ENCODE measurements around the gene TRAF7.
A peak's percentile ranks its signal among the peaks of the same experiment; 100 is the strongest.
"Not testable (repeated sequence)": the region's sequence is repeated elsewhere in the genome, so short reads cannot be mapped to it uniquely, and the experiment has no call there.

The TRAF7 gene

DNA sequence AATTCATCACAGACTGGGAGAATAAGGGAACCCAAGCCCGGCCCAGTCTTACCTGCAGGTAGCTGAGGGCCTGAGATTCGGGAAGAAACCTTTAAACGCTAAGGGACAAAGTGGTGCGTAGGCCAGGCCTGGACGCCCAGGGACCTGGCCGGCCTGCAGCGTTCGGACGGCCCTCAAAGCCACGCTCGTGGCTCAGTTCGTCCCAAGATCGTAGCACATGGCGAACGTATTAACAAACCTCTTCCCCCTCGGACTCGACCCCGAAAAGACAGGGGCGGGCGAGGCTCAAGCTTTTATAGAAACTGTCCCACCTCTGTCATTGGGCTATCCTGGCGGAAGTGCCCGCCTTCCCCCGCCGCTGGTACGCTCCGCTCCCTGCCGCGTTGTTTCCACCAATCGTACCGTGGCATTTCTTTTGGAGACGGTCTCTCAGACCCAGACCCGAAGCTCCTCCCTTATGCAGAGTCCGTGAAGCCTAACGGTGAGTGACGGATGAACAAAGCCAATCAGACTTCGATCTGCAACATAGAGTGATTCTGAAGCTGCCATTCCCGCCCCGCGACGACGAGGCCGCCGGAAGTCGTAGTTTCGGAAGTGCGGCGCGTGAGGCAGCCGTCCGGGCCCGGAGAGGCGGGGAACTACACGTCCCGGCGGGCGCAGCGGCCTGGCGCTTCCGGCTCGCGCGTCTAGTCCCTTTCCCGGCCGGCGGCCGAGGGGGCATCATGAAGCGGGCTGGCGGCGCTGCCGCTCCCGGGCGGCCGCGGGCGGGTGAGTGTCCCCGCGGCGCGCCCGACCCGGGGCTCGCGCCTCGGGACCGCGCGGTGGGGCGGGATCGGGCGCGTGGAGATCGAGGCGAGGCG, at the start of gene TRAF7:
Gene TRAF7 (plus strand): TSS at position 692 of the 860 bp plus-strand sequence. CDS start 8,139 bp downstream, outside the sequence.
- H3K4me1 ChIP-seq (ENCODE audit: low read length), result peaks cover 60% of the 10 kb centered on the region
- no peaks in the 10 kb centered on the region for H3K27me3 ChIP-seq (ENCODE audit: low read depth, low read length)
- TF ChIP-seq EZH2phosphoT487 (IDR thresholded peaks at IDR 0.05; ENCODE audit: low read depth), result no peak
- TF ChIP-seq, protein P1, sequence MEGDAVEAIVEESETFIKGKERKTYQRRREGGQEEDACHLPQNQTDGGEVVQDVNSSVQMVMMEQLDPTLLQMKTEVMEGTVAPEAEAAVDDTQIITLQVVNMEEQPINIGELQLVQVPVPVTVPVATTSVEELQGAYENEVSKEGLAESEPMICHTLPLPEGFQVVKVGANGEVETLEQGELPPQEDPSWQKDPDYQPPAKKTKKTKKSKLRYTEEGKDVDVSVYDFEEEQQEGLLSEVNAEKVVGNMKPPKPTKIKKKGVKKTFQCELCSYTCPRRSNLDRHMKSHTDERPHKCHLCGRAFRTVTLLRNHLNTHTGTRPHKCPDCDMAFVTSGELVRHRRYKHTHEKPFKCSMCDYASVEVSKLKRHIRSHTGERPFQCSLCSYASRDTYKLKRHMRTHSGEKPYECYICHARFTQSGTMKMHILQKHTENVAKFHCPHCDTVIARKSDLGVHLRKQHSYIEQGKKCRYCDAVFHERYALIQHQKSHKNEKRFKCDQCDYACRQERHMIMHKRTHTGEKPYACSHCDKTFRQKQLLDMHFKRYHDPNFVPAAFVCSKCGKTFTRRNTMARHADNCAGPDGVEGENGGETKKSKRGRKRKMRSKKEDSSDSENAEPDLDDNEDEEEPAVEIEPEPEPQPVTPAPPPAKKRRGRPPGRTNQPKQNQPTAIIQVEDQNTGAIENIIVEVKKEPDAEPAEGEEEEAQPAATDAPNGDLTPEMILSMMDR (IDR thresholded peaks at IDR 0.05; ENCODE audit: low read depth, low read length), result no peak
- no peak within 1 kb of the TSS for H2AFZ ChIP-seq (ENCODE audit: low read depth, low read length)
- H3K36me3 ChIP-seq (replicated peaks; ENCODE audit: low read depth, low read length), result peaks cover 37% of the 10 kb centered on the region
- peak within 1 kb of the TSS; percentile 88 for H3K4me3 ChIP-seq (ENCODE audit: low read length)
- H4K20me1 ChIP-seq (ENCODE audit: insufficient read depth, low read length), result peaks cover 62% of the 10 kb centered on the region
- H3K79me2 ChIP-seq (ENCODE audit: low read length), result peaks cover 84% of the 10 kb centered on the region
- peak within 1 kb of the TSS; percentile 99 for H3K4me2 ChIP-seq (ENCODE audit: low read length)
- H3K9me3 ChIP-seq (ENCODE audit: insufficient read depth, low read length), result no peaks in the 10 kb centered on the region
- peak within 1 kb of the TSS; percentile 99 for H3K9ac ChIP-seq (ENCODE audit: low read length)
- peak within 1 kb of the TSS; percentile 72 for H3K27ac ChIP-seq (ENCODE audit: low read length)

DNA sequence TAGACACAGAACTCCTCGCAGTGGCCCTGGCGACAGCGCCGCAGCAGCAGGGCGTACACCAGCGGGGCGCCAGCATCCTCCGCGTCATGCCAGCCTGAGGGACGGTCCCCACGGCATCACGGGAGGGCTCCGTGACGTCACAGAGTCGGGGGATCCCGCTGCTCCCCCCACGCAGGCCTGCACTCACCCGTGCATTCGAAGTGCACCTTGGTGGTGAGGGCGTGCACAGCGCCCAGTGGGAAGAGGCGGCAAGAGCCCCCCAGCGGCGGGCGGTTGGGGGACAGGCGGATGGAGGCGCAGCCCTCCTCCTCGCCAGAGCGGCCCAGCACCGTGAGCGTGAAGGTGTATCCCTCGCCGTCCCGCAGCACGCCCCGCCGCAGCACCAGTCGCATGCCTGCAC, 49.4 kb upstream of the TRAF7 start:
- H3K4me2 ChIP-seq (ENCODE audit: low read length); H3K4me3 ChIP-seq (ENCODE audit: low read length); H2AFZ ChIP-seq (ENCODE audit: low read depth, low read length); H3K27me3 ChIP-seq (ENCODE audit: low read depth, low read length); H4K20me1 ChIP-seq (ENCODE audit: insufficient read depth, low read length); H3K9ac ChIP-seq (ENCODE audit: low read length); H3K79me2 ChIP-seq (ENCODE audit: low read length); H3K4me1 ChIP-seq (ENCODE audit: low read length); H3K36me3 ChIP-seq (replicated peaks; ENCODE audit: low read depth, low read length); H3K27ac ChIP-seq (ENCODE audit: low read length); H3K9me3 ChIP-seq (ENCODE audit: insufficient read depth, low read length): not testable (repeated sequence)

DNA sequence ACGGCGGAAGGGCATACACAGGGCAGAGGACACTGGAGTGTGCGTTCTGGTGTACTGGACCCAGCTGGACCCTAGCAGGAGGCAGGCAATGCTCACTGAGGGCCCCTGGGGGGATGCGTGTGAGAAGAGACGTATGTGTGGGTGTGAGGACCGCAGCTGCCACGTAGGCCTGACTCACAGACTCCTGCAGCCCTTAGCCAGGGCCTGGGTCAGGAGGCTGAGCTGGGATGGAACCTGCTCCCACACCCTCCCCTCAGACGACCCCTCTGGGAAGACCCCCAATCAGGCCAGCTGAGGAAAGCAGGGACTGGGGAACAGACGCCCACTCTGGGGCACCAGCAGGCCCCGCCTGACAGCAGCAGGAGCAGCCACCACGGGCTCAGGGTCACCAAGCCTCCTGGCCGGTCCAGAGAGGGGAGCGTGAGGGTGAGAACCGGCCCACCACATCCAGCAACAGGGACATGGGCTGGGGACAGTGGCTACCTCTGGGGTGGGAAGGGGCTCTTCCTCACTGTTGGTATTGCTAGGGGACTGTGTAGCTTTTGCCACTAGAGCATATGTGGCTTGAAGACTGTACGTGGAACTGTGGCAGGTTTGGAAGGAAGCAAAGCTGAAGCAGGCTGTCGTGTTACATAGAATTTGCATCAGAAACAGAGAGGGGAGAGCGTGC, 48.3 kb upstream of the TRAF7 start:
- H3K4me1 ChIP-seq (ENCODE audit: low read length); H3K27ac ChIP-seq (ENCODE audit: low read length); H3K79me2 ChIP-seq (ENCODE audit: low read length); H3K4me3 ChIP-seq (ENCODE audit: low read length); H3K36me3 ChIP-seq (replicated peaks; ENCODE audit: low read depth, low read length); H3K4me2 ChIP-seq (ENCODE audit: low read length); H2AFZ ChIP-seq (ENCODE audit: low read depth, low read length); H3K9ac ChIP-seq (ENCODE audit: low read length); H4K20me1 ChIP-seq (ENCODE audit: insufficient read depth, low read length); H3K9me3 ChIP-seq (ENCODE audit: insufficient read depth, low read length); H3K27me3 ChIP-seq (ENCODE audit: low read depth, low read length): not testable (repeated sequence)

DNA sequence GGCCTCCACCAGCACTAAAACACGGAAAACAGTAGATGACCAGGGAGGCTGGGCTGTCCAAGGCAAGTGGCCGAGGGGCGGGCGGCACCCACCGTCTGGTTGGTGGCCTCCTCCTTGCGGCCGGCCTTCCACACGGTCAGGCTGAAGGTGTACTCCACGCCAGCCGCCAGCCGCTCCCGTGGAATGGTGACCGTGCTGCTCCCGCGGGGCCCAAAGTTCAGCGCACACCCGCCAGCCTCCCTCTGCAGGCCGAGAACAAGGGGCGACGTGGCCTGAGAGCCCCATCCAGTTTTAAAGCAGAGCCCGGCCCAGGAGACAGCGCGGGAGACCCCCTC, 47.8 kb upstream of the TRAF7 start:
- H4K20me1 ChIP-seq (ENCODE audit: insufficient read depth, low read length); H3K36me3 ChIP-seq (replicated peaks; ENCODE audit: low read depth, low read length); H3K4me2 ChIP-seq (ENCODE audit: low read length); H3K9ac ChIP-seq (ENCODE audit: low read length); H3K9me3 ChIP-seq (ENCODE audit: insufficient read depth, low read length); H3K4me1 ChIP-seq (ENCODE audit: low read length); H3K79me2 ChIP-seq (ENCODE audit: low read length); H2AFZ ChIP-seq (ENCODE audit: low read depth, low read length); H3K4me3 ChIP-seq (ENCODE audit: low read length); H3K27me3 ChIP-seq (ENCODE audit: low read depth, low read length); H3K27ac ChIP-seq (ENCODE audit: low read length): not testable (repeated sequence)

DNA sequence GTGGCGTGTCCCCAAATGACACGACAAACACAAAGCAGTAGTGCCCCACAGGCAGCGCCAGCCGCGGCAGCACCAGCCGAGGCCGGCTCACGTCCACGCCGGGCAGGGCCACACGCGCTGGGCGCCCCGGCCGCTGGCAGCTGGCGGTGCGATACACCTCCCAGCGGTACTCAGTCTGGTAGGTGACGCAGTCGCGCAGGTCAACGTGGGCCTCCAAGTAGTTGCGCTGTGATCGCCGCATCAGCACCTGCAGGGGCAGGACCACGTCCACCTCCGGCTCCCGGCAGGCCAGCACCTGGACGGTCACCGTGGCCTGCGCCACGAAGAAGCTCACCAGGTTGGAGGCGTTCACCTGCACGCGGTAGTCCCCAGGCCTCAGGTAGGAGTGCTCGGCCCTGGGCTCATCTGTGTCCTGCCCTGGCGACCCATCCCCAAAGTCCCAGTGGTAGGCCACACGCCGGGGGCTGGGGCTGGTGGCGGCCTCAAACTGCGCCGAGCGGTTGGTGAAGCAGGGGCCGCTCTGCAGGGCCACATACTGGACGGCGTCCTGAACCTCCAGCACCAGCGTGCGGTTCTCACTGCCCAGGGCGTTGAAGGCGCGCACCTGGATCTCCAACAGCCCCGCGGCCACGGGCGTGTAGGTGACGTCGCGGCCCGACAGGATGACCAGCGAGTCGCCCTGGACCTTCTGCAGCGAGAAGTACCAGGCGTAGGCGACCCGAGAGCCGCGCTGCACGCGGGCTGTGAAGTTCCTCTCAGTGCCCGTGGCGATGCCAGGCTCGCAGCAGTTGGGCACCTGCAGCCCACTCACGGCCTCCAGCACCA, 46.9 kb upstream of the TRAF7 start:
- H3K27me3 ChIP-seq (ENCODE audit: low read depth, low read length); H4K20me1 ChIP-seq (ENCODE audit: insufficient read depth, low read length); H3K79me2 ChIP-seq (ENCODE audit: low read length); H3K4me3 ChIP-seq (ENCODE audit: low read length); H3K4me1 ChIP-seq (ENCODE audit: low read length); H3K27ac ChIP-seq (ENCODE audit: low read length); H3K9ac ChIP-seq (ENCODE audit: low read length); H2AFZ ChIP-seq (ENCODE audit: low read depth, low read length); H3K9me3 ChIP-seq (ENCODE audit: insufficient read depth, low read length); H3K36me3 ChIP-seq (replicated peaks; ENCODE audit: low read depth, low read length); H3K4me2 ChIP-seq (ENCODE audit: low read length): not testable (repeated sequence)

DNA sequence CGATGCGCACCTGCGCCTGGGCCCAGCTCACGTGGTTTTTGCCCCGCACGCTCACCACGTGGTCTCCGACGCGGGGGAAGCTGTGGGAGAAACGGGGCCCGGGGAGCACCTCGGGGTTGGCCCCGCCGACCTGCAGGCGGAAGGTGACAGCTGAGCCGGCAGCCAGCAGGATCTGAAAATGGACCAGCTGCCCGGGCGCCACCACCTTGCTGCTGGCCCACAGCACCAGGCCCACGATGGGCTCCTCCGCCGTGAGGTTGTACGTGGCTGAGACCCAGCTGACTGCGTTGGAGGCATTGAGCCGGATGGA, 46.4 kb upstream of the TRAF7 start:
- not testable (repeated sequence) for H3K27ac ChIP-seq (ENCODE audit: low read length); H3K9me3 ChIP-seq (ENCODE audit: insufficient read depth, low read length); H3K27me3 ChIP-seq (ENCODE audit: low read depth, low read length); H4K20me1 ChIP-seq (ENCODE audit: insufficient read depth, low read length); H3K4me3 ChIP-seq (ENCODE audit: low read length); H2AFZ ChIP-seq (ENCODE audit: low read depth, low read length); H3K36me3 ChIP-seq (replicated peaks; ENCODE audit: low read depth, low read length); H3K79me2 ChIP-seq (ENCODE audit: low read length); H3K4me1 ChIP-seq (ENCODE audit: low read length); H3K4me2 ChIP-seq (ENCODE audit: low read length); H3K9ac ChIP-seq (ENCODE audit: low read length)

DNA sequence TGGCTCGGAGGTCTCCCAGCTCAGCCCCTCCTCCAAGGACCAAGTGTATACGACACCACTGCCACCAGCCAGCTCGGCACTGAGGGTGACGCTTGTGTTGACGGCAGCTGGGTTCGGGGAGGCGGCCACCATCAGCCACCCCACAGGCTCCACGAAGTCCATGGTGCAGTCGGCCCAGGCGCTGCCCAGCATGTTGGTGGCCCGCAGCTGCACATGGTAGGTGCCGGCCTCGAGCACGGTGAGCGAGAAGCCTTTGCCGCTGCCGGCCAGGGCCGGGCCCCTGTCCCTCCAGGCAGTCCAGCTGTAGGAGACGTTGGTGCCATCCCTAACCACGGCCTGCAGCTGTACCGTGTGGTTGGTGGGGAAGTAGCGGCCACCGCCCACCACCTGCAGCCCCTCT, 45.7 kb upstream of the TRAF7 start:
- not testable (repeated sequence) for H3K9me3 ChIP-seq (ENCODE audit: insufficient read depth, low read length); H3K36me3 ChIP-seq (replicated peaks; ENCODE audit: low read depth, low read length); H3K27me3 ChIP-seq (ENCODE audit: low read depth, low read length); H4K20me1 ChIP-seq (ENCODE audit: insufficient read depth, low read length); H3K4me2 ChIP-seq (ENCODE audit: low read length); H3K9ac ChIP-seq (ENCODE audit: low read length); H3K27ac ChIP-seq (ENCODE audit: low read length); H3K4me3 ChIP-seq (ENCODE audit: low read length); H3K4me1 ChIP-seq (ENCODE audit: low read length); H3K79me2 ChIP-seq (ENCODE audit: low read length); H2AFZ ChIP-seq (ENCODE audit: low read depth, low read length)

DNA sequence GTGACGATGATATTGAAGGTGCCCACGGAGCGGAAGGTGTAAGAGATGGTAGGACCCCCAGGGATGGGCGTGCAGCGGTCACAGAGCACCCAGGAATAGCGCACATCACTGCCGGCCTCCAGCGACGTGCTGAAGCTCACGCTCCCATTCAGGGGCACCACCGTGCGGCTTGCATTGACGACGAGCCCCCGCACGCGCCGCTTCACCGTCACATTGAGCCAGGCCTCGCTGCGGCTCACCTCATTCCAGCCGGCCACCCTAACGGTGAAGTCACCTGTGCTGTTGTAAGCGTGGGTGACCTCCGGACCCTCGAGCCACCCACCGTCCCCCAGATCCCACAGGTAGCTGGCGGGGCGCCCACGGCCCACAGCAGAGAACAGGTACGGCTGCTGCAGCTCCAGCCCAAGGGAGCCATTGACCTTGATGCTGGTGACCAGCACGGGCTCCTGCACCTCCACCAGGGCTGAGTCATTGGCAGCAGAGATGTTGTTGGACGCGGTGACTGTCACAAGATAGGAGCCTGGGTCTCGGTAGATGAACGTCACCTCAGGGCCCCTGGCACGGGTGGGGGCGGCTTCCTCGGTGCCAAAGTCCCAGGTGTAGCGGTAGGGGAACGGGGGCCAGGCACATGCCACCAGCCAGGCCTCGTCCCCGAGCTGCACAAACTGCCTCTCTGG, 45.1 kb upstream of the TRAF7 start:
- not testable (repeated sequence) for H3K27me3 ChIP-seq (ENCODE audit: low read depth, low read length); H3K4me3 ChIP-seq (ENCODE audit: low read length); H3K9me3 ChIP-seq (ENCODE audit: insufficient read depth, low read length); H3K4me2 ChIP-seq (ENCODE audit: low read length); H3K9ac ChIP-seq (ENCODE audit: low read length); H3K36me3 ChIP-seq (replicated peaks; ENCODE audit: low read depth, low read length); H3K4me1 ChIP-seq (ENCODE audit: low read length); H3K27ac ChIP-seq (ENCODE audit: low read length); H2AFZ ChIP-seq (ENCODE audit: low read depth, low read length); H4K20me1 ChIP-seq (ENCODE audit: insufficient read depth, low read length); H3K79me2 ChIP-seq (ENCODE audit: low read length)

All from OCI-LY3 (cell line).